B cell (primary cell): ENCODE measurements around the gene PPFIA2. TPM values are rescaled to one million over a fixed set of nuclear protein-coding genes. Genes with fewer than 3 reads are reported as not detected.

ENCODE experiments used
- ATAC-seq: fragments of 200-7000 bp; cut with Tn5 transposase; one replicate; pipeline ENCODE4 v1.10.0; 2021; ENCODE audit warnings: low read depth, mild to moderate bottlenecking, moderate number of reproducible peaks, moderate library complexity
- CTCF ChIA-PET: fragments of 350-600 bp; sonication (Branson Sonifier 250); formaldehyde crosslinking; loops from one replicate; lab custom pipeline; 2021; ENCODE audit warnings: antibody characterized with exemption, inconsistent platforms; lab: Charles Lee
- POLR2A ChIA-PET: fragments of 350-600 bp; sonication (Branson Sonifier 250); formaldehyde crosslinking; loops from one replicate; lab custom pipeline; 2021; ENCODE audit warnings: antibody characterized with exemption; lab: Charles Lee
- DNase-seq: peaks from one replicate; pipeline ENCODE4 v3.0.0; 2013
- H2AFZ ChIP-seq: 2 replicates; pipeline ENCODE4 v1.6.1; 2012; ENCODE audit warnings: mild to moderate bottlenecking, low read depth, low read length; ENCODE audit not compliant: insufficient read depth, poor library complexity, severe bottlenecking
- H3K27ac ChIP-seq, 2 donors: 1 replicate in 1 of 2; 2 replicates in 1 of 2; pipeline ENCODE4 v1.5.1; 2012 to 2013; ENCODE audit warnings: low read length in 2 of 2, mild to moderate bottlenecking in 2 of 2, moderate library complexity in 1 of 2
- H3K27me3 ChIP-seq, 4 experiments: fragments of 200-600 bp in 1 of 4; sonication (generic) in 1 of 4; replicated peaks in 1 of 4; 1 replicate in 2 of 4; 2 replicates in 2 of 4; pipeline versions ENCODE4 v1.6.1 to v1.7.0; 2013 to 2016; ENCODE audit warnings: low read length in 3 of 4, mild to moderate bottlenecking in 2 of 4, mixed read lengths in 1 of 4, moderate library complexity in 1 of 4; ENCODE audit not compliant: insufficient read depth in 4 of 4, control insufficient read depth in 3 of 4; ENCODE audit errors: control extremely low read depth in 1 of 4
- H3K36me3 ChIP-seq, 2 experiments: replicated peaks in 1 of 2; 1 replicate in 1 of 2; 2 replicates in 1 of 2; pipeline versions ENCODE4 v1.6.1 to v1.7.1; 2013; ENCODE audit warnings: low read length in 1 of 2; ENCODE audit not compliant: insufficient read depth in 2 of 2, control insufficient read depth in 1 of 2; ENCODE audit errors: control extremely low read depth in 1 of 2, extremely low read depth in 1 of 2
- H3K4me1 ChIP-seq, 2 donors: fragments of 200-600 bp in 1 of 2; sonication (generic) in 1 of 2; 1 replicate in 1 of 2; 2 replicates in 1 of 2; pipeline versions ENCODE4 v1.5.1 to v1.6.1; 2013 to 2017; ENCODE audit warnings: low read length in 2 of 2; ENCODE audit not compliant: control insufficient read depth in 2 of 2, insufficient read depth in 2 of 2
- H3K4me2 ChIP-seq: replicated peaks from 2 replicates; pipeline ENCODE3; 2012; ENCODE audit warnings: mild to moderate bottlenecking, low read depth, low read length; ENCODE audit not compliant: poor library complexity, severe bottlenecking
- H3K4me3 ChIP-seq, 5 experiments: fragments of 200-600 bp in 1 of 5; sonication (generic) in 1 of 5; 1 replicate in 3 of 5; 2 replicates in 2 of 5; pipeline versions ENCODE4 v1.5.1 to v1.7.0; 2011 to 2016; ENCODE audit warnings: low read length in 4 of 5, mild to moderate bottlenecking in 4 of 5, low read depth in 2 of 5, control low read depth in 1 of 5, moderate library complexity in 1 of 5; ENCODE audit not compliant: insufficient read depth in 1 of 5; ENCODE audit errors: control extremely low read depth in 1 of 5, extremely low read depth in 1 of 5
- H3K79me2 ChIP-seq: fragments of 200-600 bp; sonication (generic); one replicate; pipeline ENCODE4 v1.6.0; 2016; ENCODE audit warnings: low read length; ENCODE audit not compliant: control insufficient read depth, insufficient read depth
- H3K9ac ChIP-seq: fragments of 200-600 bp; sonication (generic); 2 replicates; pipeline ENCODE4 v1.6.1; 2017; ENCODE audit warnings: mild to moderate bottlenecking, low read length, moderate library complexity
- H3K9me3 ChIP-seq, 3 donors: one replicate each; pipeline versions ENCODE4 v1.6.1 to v1.7.1; 2013; ENCODE audit warnings: low read length in 2 of 3; ENCODE audit not compliant: control insufficient read depth in 2 of 3, insufficient read depth in 1 of 3; ENCODE audit errors: control extremely low read depth in 1 of 3
- H4K20me1 ChIP-seq: 2 replicates; pipeline ENCODE4 v1.6.0; 2012; ENCODE audit warnings: mild to moderate bottlenecking, low read length; ENCODE audit not compliant: insufficient read depth, control insufficient read depth, poor library complexity, severe bottlenecking
- H3K27ac Mint-ChIP-seq: one replicate; pipeline ENCODE4 v1.8.0; 2021; ENCODE audit warnings: mixed read lengths
- H3K27me3 Mint-ChIP-seq: one replicate; pipeline ENCODE4 v1.8.0; 2021; ENCODE audit warnings: mixed read lengths
- H3K4me1 Mint-ChIP-seq: one replicate; pipeline ENCODE4 v1.8.0; 2021; ENCODE audit warnings: mixed read lengths
- H3K4me3 Mint-ChIP-seq: one replicate; pipeline ENCODE4 v1.8.0; 2021; ENCODE audit warnings: mixed read lengths
- H3K9me3 Mint-ChIP-seq: one replicate; pipeline ENCODE4 v1.8.0; 2022; ENCODE audit warnings: mixed read lengths; ENCODE audit not compliant: insufficient read depth
- CTCF ChIP-seq: fragments of 200-600 bp; IDR thresholded peaks from one replicate; pipeline ENCODE4 v1.8.0; 2022; ENCODE audit warnings: antibody characterized with exemption, mild to moderate bottlenecking
- EZH2 ChIP-seq: IDR thresholded peaks from 2 replicates; pipeline ENCODE4 v1.6.1; 2012; ENCODE audit warnings: borderline replicate concordance, low read depth, mild to moderate bottlenecking, moderate library complexity, low read length; ENCODE audit not compliant: insufficient read depth, poor library complexity, severe bottlenecking
- WGBS: methylation state at CpG from one replicate; pipeline ENCODE4 v1.1.5; 2013; ENCODE audit warnings: missing lambda C conversion rate; ENCODE audit not compliant: insufficient coverage; 5-methylcytosine and 5-hydroxymethylcytosine counted together
- intact Hi-C: fragments of 100-400 bp; cut with micrococcal nuclease; formaldehyde crosslinking; loops from one replicate; pipeline ENCODE4 v1.10.0; 2022
- polyA plus RNA-seq: library from polyadenylated mRNA; depleted of rRNA; stranded (reverse); fragments of >200 nt; gene quantifications from 2 replicates; pipeline ENCODE4 v1.2.3, GENCODE V29; 2012
- total RNA-seq, 2 donors: library from RNA; stranded (reverse); fragments of 120-200 nt in 1 of 2; gene quantifications; 1 replicate in 1 of 2; 2 replicates in 1 of 2; pipeline versions ENCODE4 v1.2.3 to v1.2.4, GENCODE V29; 2013 to 2022

Gene PPFIA2
- total and polyA plus RNA-seq, 2 donors (not counting 1 experiment from before 2014, with no cell fraction given), result not detected

GRCh38 chr12:81699551-81699950, 59.6 kb downstream of the PPFIA2 start:
- intact Hi-C loops, result no loop called here
- DNase-seq (no peak), ATAC-seq (no peak)
- POLR2A ChIA-PET, result no interaction called here
- no peak overlapping the region for H3K4me3 ChIP-seq
- H3K9me3 ChIP-seq, result no peaks in the 10 kb centered on the region
- H3K27me3 ChIP-seq, result no peaks in the 10 kb centered on the region
- Mint-ChIP-seq H3K4me1 (no peaks in the 10 kb centered on the region), H3K27me3 (no peaks in the 10 kb centered on the region), H3K9me3 (no peaks in the 10 kb centered on the region), H3K27ac (no peak overlapping the region), H3K4me3 (no peak overlapping the region)
- no peaks in the 10 kb centered on the region for H3K36me3 ChIP-seq
- no peak overlapping the region for H2AFZ ChIP-seq
- TF ChIP-seq EZH2, result no peak
- TF ChIP-seq CTCF, result no peak
- no peak overlapping the region for H3K9ac ChIP-seq
- H4K20me1 ChIP-seq, result no peaks in the 10 kb centered on the region
- H3K4me2 ChIP-seq, result no peak overlapping the region
- no peak overlapping the region for H3K27ac ChIP-seq
- CTCF ChIA-PET, result no interaction called here
- H3K79me2 ChIP-seq, result no peaks in the 10 kb centered on the region
- no peaks in the 10 kb centered on the region for H3K4me1 ChIP-seq

- POLR2A ChIA-PET, result no interaction called here
Measured at GRCh38 chr12:81692008-81692407, 67.1 kb downstream of the PPFIA2 start.

More at GRCh38 chr12:81692008-81692407, 67.1 kb downstream of the PPFIA2 start:
- H3K4me1 Mint-ChIP-seq, result no peaks in the 10 kb centered on the region
- Histone ChIP-seq H3K27me3 (no peaks in the 10 kb centered on the region), H4K20me1 (no peaks in the 10 kb centered on the region), H3K4me3 (no peak overlapping the region), H3K9me3 (no peaks in the 10 kb centered on the region), H3K27ac (no peak overlapping the region), H3K9ac (no peak overlapping the region), H3K4me2 (no peak overlapping the region), H3K4me1 (no peaks in the 10 kb centered on the region), H3K79me2 (no peaks in the 10 kb centered on the region), H3K36me3 (no peaks in the 10 kb centered on the region), H2AFZ (no peak overlapping the region)
- no peak overlapping the region for H3K27ac Mint-ChIP-seq
- ATAC-seq (no peak), DNase-seq (no peak)
- no peaks in the 10 kb centered on the region for H3K9me3 Mint-ChIP-seq
- intact Hi-C loops, result no loop called here
- CTCF ChIA-PET, result no interaction called here
- TF ChIP-seq CTCF, result no peak
- TF ChIP-seq EZH2, result no peak
- no peak overlapping the region for H3K4me3 Mint-ChIP-seq
- WGBS, result no CpG with 5 or more reads among the region's 1 CpG
- no peaks in the 10 kb centered on the region for H3K27me3 Mint-ChIP-seq
